Measurements from ENCODE around the gene INSYN2B. TPM values are rescaled to one million over a fixed set of nuclear protein-coding genes. Genes with fewer than 3 reads are reported as not detected.
"Not testable (repeated sequence)": the region's sequence is repeated elsewhere in the genome, so short reads cannot be mapped to it uniquely, and the experiment has no call there.

The INSYN2B gene
- total and polyA plus RNA-seq, 11 donors: 0.12 to 0.59 (median 0.17) TPM; not detected in 6

GRCh38 chr5:169838688-169839087, 141.6 kb downstream of the INSYN2B start:
- Histone ChIP-seq H3K4me3 (no peak overlapping the region), H3K4me1 (peaks cover 0 to 8% (median 0%) of the 10 kb centered on the region in 12 donors), H3K27me3 (peaks cover 0 to 6% (median 0%) of the 10 kb centered on the region in 9 donors), H3K9me3 (no peaks in the 10 kb centered on the region), H3K36me3 (peaks cover 0 to 21% (median 0%) of the 10 kb centered on the region in 9 donors), H3K27ac (no peak overlapping the region)
- TF ChIP-seq POLR2A (IDR thresholded peaks at IDR 0.05) (no peak), CTCF (IDR thresholded peaks at IDR 0.05) (no peak)
- intact Hi-C loops (cut with DNase I): no loop called here
- WGBS, 4 donors: 82 to 95% (median 88%) methylated on average over 3 of the region's 3 CpGs
- no peak for ATAC-seq
- DNase-seq: no peak

GRCh38 chr5:169837686-169838085, 142.6 kb downstream of the INSYN2B start:
- DNase-seq: no peak
- Histone ChIP-seq H3K4me1 (peaks cover 0 to 8% (median 0%) of the 10 kb centered on the region in 12 donors), H3K27me3 (peaks cover 0 to 6% (median 0%) of the 10 kb centered on the region in 9 donors), H3K27ac (no peak overlapping the region), H3K4me3 (no peak overlapping the region), H3K36me3 (peaks cover 0 to 21% (median 0%) of the 10 kb centered on the region in 9 donors), H3K9me3 (no peaks in the 10 kb centered on the region)
- intact Hi-C loops (cut with DNase I): no loop called here
- TF ChIP-seq POLR2A (IDR thresholded peaks at IDR 0.05) (no peak), CTCF (IDR thresholded peaks at IDR 0.05) (no peak)
- no peak for ATAC-seq

GRCh38 chr5:169836835-169837536, 143.3 kb downstream of the INSYN2B start:
- no peak for DNase-seq
- Histone ChIP-seq H3K36me3 (peaks cover 0 to 15% (median 0%) of the 10 kb centered on the region in 9 donors), H3K9me3 (no peaks in the 10 kb centered on the region), H3K4me3 (no peak overlapping the region), H3K27me3 (peaks cover 0 to 6% (median 0%) of the 10 kb centered on the region in 9 donors), H3K27ac (no peak overlapping the region), H3K4me1 (peaks cover 0 to 8% (median 0%) of the 10 kb centered on the region in 12 donors)
- no peak for ATAC-seq
- TF ChIP-seq CTCF (IDR thresholded peaks at IDR 0.05) (no peak), POLR2A (IDR thresholded peaks at IDR 0.05) (no peak)
- WGBS, 4 donors: 55 to 61% (median 57%) methylated on average over 3 of the region's 3 CpGs
- intact Hi-C loops (cut with DNase I): no loop called here

GRCh38 chr5:169834540-169834939, 145.8 kb downstream of the INSYN2B start:
- not testable (repeated sequence) for ATAC-seq, H3K4me1 ChIP-seq

GRCh38 chr5:169833681-169834292, 146.5 kb downstream of the INSYN2B start:
- H3K27ac ChIP-seq; H3K4me3 ChIP-seq; ATAC-seq; intact Hi-C loops (cut with DNase I); DNase-seq; H3K4me1 ChIP-seq; H3K36me3 ChIP-seq; H3K27me3 ChIP-seq; H3K9me3 ChIP-seq: not testable (repeated sequence)
- 84 to 93% (median 87%) methylated on average over 2 of the region's 2 CpGs for WGBS, 4 donors

More at GRCh38 chr5:169834540-169834939, 145.8 kb downstream of the INSYN2B start:
- intact Hi-C loops (cut with DNase I); H3K9me3 ChIP-seq; DNase-seq; H3K4me3 ChIP-seq; H3K27me3 ChIP-seq; H3K27ac ChIP-seq; H3K36me3 ChIP-seq: not testable (repeated sequence)
- WGBS, 4 donors: 70 to 83% (median 78%) methylated on average over 1 of the region's 1 CpG

Data from heart left ventricle (tissue), 16 donors.